ENCODE results near the gene KRT2.

The KRT2 gene

GRCh38 chr12:52651726-52652261 lies at the start of gene KRT2:
Gene KRT2 (minus strand): TSS chr12:52652211. CDS start chr12:52652142, 69 bp downstream.
- FAIRE-seq, result no peak
- DNase-seq (ENCODE audit: insufficient read length, low spot score), result no peak
- no peak for TF ChIP-seq CTCF (IDR thresholded peaks at IDR 0.05; ENCODE audit: insufficient read depth, missing control alignments)

- FAIRE-seq (no peak), DNase-seq (ENCODE audit: insufficient read length, low spot score) (no peak)
- no peak for TF ChIP-seq CTCF (IDR thresholded peaks at IDR 0.05; ENCODE audit: insufficient read depth, missing control alignments)
These were observed 49.3 kb upstream of the KRT2 start for GRCh38 chr12:52701281-52701680.

GRCh38 chr12:52699960-52700359 lies 47.9 kb upstream of the KRT2 start:
- FAIRE-seq (no peak), DNase-seq (ENCODE audit: insufficient read length, low spot score) (no peak)
- no peak for TF ChIP-seq CTCF (IDR thresholded peaks at IDR 0.05; ENCODE audit: insufficient read depth, missing control alignments)

GRCh38 chr12:52699373-52699772 lies 47.4 kb upstream of the KRT2 start:
- no peak for TF ChIP-seq CTCF (IDR thresholded peaks at IDR 0.05; ENCODE audit: insufficient read depth, missing control alignments)
- DNase-seq (ENCODE audit: insufficient read length, low spot score) (no peak), FAIRE-seq (no peak)

GRCh38 chr12:52698651-52699340 lies 46.8 kb upstream of the KRT2 start:
- DNase-seq (ENCODE audit: insufficient read length, low spot score), result no peak
- no peak for TF ChIP-seq CTCF (IDR thresholded peaks at IDR 0.05; ENCODE audit: insufficient read depth, missing control alignments)
- no peak for FAIRE-seq

- DNase-seq (ENCODE audit: insufficient read length, low spot score), result no peak
- TF ChIP-seq CTCF (IDR thresholded peaks at IDR 0.05; ENCODE audit: insufficient read depth, missing control alignments), result no peak
- FAIRE-seq, result no peak
These were observed 45.1 kb upstream of the KRT2 start for GRCh38 chr12:52697058-52697582.

- DNase-seq (ENCODE audit: insufficient read length, low spot score), result no peak
- TF ChIP-seq CTCF (IDR thresholded peaks at IDR 0.05; ENCODE audit: insufficient read depth, missing control alignments), result no peak
- FAIRE-seq, result no peak
These were observed 44.6 kb upstream of the KRT2 start for GRCh38 chr12:52696588-52696987.

Data from D721Med (cell line).